Right renal cortex interstitium (tissue), 3 donors: Measurements from ENCODE around the gene SLC26A6. TPM values are rescaled to one million over a fixed set of nuclear protein-coding genes. Genes with fewer than 3 reads are reported as not detected.

ENCODE experiments used
- DNase-seq, 3 donors: peaks; one replicate each; pipeline ENCODE4 v3.0.0-alpha.2; 2013; ENCODE audit warnings: low read depth in 3 of 3, low spot score in 2 of 3
- polyA plus RNA-seq, 3 donors: library from polyadenylated mRNA; unstranded; fragments of 120-200 nt; gene quantifications; one replicate each; pipeline ENCODE4 v1.2.1, GENCODE V29; 2013; ENCODE audit not compliant: insufficient read length in 3 of 3

SLC26A6 gene
- polyA plus RNA-seq, 3 donors, result 16.5 to 26.2 (median 18.4) TPM

- DNase-seq, result no peak
These were observed 53.4 kb downstream of the SLC26A6 start for GRCh38 chr3:48581621-48582481.

GRCh38 chr3:48576647-48577046, 58.6 kb downstream of the SLC26A6 start:
- no peak for DNase-seq

Other genes with a start within 250 kb of the SLC26A6 start
- gene PLXNB1, start 205.4 kb downstream of the SLC26A6 start, polyA plus RNA-seq, result 100 to 1,000 TPM; 140 to 172 (median 150) TPM
- gene CCDC51, start 195.3 kb downstream of the SLC26A6 start, polyA plus RNA-seq, result 10 to 100 TPM; 26.0 to 33.4 (median 27.2) TPM
- gene TMA7, start 195.2 kb downstream of the SLC26A6 start, polyA plus RNA-seq, result 100 to 1,000 TPM; 284 to 297 (median 286) TPM
- gene ATRIP, start 188.7 kb downstream of the SLC26A6 start, polyA plus RNA-seq, result 10 to 100 TPM; 13.1 to 13.7 (median 13.4) TPM
- gene SHISA5, start 131.3 kb downstream of the SLC26A6 start, polyA plus RNA-seq, result 100 to 1,000 TPM in 2 of 3 donors, 10 to 100 TPM in 1; 95.0 to 104 (median 104) TPM
- 1 to 10 TPM; 3.9 to 4.4 (median 4.1) TPM for gene PFKFB4, start 78.7 kb downstream of the SLC26A6 start, polyA plus RNA-seq
- under 1 TPM; 0.19 to 0.25 (median 0.25) TPM for gene UCN2, start 71.7 kb downstream of the SLC26A6 start, polyA plus RNA-seq
- gene COL7A1, start 40.1 kb downstream of the SLC26A6 start, polyA plus RNA-seq, result 10 to 100 TPM; 12.9 to 14.7 (median 14.2) TPM
- 100 to 1,000 TPM; 294 to 321 (median 294) TPM for gene UQCRC1, start 25.8 kb downstream of the SLC26A6 start, polyA plus RNA-seq
- gene TMEM89, start 13.7 kb downstream of the SLC26A6 start, polyA plus RNA-seq, result not detected
- gene CELSR3, start 27.4 kb upstream of the SLC26A6 start, polyA plus RNA-seq, result under 1 TPM; 0.74 to 0.81 (median 0.76) TPM
- gene NCKIPSD, start 50.5 kb upstream of the SLC26A6 start, polyA plus RNA-seq, result 10 to 100 TPM; 13.6 to 18.8 (median 18.2) TPM
- 100 to 1,000 TPM; 195 to 214 (median 213) TPM for gene IP6K2, start 81.8 kb upstream of the SLC26A6 start, polyA plus RNA-seq
- 10 to 100 TPM; 43.9 to 53.6 (median 50.5) TPM for gene PRKAR2A, start 212.4 kb upstream of the SLC26A6 start, polyA plus RNA-seq